Measurements from ENCODE around the gene GUCD1. TPM values are rescaled to one million over a fixed set of nuclear protein-coding genes. Genes with fewer than 3 reads are reported as not detected.

GUCD1 gene
- total and polyA plus RNA-seq, 2 of the 13 experiments (the other 11 are each of a cell fraction or from before 2014, with no cell fraction given): 128 to 245 TPM

- TF ChIP-seq, protein P1, sequence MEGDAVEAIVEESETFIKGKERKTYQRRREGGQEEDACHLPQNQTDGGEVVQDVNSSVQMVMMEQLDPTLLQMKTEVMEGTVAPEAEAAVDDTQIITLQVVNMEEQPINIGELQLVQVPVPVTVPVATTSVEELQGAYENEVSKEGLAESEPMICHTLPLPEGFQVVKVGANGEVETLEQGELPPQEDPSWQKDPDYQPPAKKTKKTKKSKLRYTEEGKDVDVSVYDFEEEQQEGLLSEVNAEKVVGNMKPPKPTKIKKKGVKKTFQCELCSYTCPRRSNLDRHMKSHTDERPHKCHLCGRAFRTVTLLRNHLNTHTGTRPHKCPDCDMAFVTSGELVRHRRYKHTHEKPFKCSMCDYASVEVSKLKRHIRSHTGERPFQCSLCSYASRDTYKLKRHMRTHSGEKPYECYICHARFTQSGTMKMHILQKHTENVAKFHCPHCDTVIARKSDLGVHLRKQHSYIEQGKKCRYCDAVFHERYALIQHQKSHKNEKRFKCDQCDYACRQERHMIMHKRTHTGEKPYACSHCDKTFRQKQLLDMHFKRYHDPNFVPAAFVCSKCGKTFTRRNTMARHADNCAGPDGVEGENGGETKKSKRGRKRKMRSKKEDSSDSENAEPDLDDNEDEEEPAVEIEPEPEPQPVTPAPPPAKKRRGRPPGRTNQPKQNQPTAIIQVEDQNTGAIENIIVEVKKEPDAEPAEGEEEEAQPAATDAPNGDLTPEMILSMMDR (CRISPR knock-in tag; IDR thresholded peaks at IDR 0.05): peak; percentile 19
- TF ChIP-seq TMF1 (CRISPR knock-in tag; IDR thresholded peaks at IDR 0.05; ENCODE audit: low read depth) (no peak), ZNF558 (CRISPR knock-in tag; IDR thresholded peaks at IDR 0.05; ENCODE audit: borderline replicate concordance) (no peak), EEA1 (CRISPR knock-in tag; IDR thresholded peaks at IDR 0.05; ENCODE audit: borderline replicate concordance) (no peak), ZNF10 (CRISPR knock-in tag; IDR thresholded peaks at IDR 0.05; ENCODE audit: borderline replicate concordance, low read depth) (no peak), ZZZ3 (CRISPR knock-in tag; IDR thresholded peaks at IDR 0.05; ENCODE audit: borderline replicate concordance) (0 out of 2 replicates have a peak, but pooled peaks have one; percentile 43), ZNF256 (CRISPR knock-in tag; conservative IDR thresholded peaks at IDR 0.05) (no peak), SETDB1 (CRISPR knock-in tag; IDR thresholded peaks at IDR 0.05; ENCODE audit: borderline replicate concordance) (no peak), KMT2B (CRISPR knock-in tag; IDR thresholded peaks at IDR 0.05) (no peak), SMYD3 (CRISPR knock-in tag; IDR thresholded peaks at IDR 0.05) (0 out of 2 replicates have a peak, but pooled peaks have one; percentile 22), JARID2 (CRISPR knock-in tag; IDR thresholded peaks at IDR 0.05; ENCODE audit: insufficient replicate concordance) (no peak), NKX3-1 (CRISPR knock-in tag; IDR thresholded peaks at IDR 0.05) (0 out of 2 replicates have a peak, but pooled peaks have one; percentile 22), CREM (IDR thresholded peaks at IDR 0.05) (no peak), CREM (CRISPR knock-in tag; IDR thresholded peaks at IDR 0.05) (no peak), ZBTB7B (CRISPR knock-in tag; IDR thresholded peaks at IDR 0.05) (peak; percentile 5; the same call in 1 of the 2 replicates), KDM5B (CRISPR knock-in tag; IDR thresholded peaks at IDR 0.05; ENCODE audit: borderline replicate concordance) (no peak), HHEX (CRISPR knock-in tag; IDR thresholded peaks at IDR 0.05) (no peak), ZBTB3 (CRISPR knock-in tag; IDR thresholded peaks at IDR 0.05; ENCODE audit: borderline replicate concordance, low read depth) (no peak; the same call in 1 of the 2 replicates), ZNF7 (CRISPR knock-in tag; IDR thresholded peaks at IDR 0.05) (no peak), ZNF468 (CRISPR knock-in tag; IDR thresholded peaks at IDR 0.05) (no peak)
- TF ChIP-seq, protein P2, sequence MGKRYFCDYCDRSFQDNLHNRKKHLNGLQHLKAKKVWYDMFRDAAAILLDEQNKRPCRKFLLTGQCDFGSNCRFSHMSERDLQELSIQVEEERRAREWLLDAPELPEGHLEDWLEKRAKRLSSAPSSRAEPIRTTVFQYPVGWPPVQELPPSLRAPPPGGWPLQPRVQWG (CRISPR knock-in tag; IDR thresholded peaks at IDR 0.05; ENCODE audit: borderline replicate concordance, low read depth): no peak
- TF ChIP-seq, protein P3, sequence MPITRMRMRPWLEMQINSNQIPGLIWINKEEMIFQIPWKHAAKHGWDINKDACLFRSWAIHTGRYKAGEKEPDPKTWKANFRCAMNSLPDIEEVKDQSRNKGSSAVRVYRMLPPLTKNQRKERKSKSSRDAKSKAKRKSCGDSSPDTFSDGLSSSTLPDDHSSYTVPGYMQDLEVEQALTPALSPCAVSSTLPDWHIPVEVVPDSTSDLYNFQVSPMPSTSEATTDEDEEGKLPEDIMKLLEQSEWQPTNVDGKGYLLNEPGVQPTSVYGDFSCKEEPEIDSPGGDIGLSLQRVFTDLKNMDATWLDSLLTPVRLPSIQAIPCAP (CRISPR knock-in tag; IDR thresholded peaks at IDR 0.05; ENCODE audit: low read depth): peak; percentile 82; the same call in 1 of the 2 replicates
- TF ChIP-seq, protein P4, sequence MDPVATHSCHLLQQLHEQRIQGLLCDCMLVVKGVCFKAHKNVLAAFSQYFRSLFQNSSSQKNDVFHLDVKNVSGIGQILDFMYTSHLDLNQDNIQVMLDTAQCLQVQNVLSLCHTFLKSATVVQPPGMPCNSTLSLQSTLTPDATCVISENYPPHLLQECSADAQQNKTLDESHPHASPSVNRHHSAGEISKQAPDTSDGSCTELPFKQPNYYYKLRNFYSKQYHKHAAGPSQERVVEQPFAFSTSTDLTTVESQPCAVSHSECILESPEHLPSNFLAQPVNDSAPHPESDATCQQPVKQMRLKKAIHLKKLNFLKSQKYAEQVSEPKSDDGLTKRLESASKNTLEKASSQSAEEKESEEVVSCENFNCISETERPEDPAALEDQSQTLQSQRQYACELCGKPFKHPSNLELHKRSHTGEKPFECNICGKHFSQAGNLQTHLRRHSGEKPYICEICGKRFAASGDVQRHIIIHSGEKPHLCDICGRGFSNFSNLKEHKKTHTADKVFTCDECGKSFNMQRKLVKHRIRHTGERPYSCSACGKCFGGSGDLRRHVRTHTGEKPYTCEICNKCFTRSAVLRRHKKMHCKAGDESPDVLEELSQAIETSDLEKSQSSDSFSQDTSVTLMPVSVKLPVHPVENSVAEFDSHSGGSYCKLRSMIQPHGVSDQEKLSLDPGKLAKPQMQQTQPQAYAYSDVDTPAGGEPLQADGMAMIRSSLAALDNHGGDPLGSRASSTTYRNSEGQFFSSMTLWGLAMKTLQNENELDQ (CRISPR knock-in tag; IDR thresholded peaks at IDR 0.05; ENCODE audit: borderline replicate concordance): no peak
- TF ChIP-seq, protein P5, sequence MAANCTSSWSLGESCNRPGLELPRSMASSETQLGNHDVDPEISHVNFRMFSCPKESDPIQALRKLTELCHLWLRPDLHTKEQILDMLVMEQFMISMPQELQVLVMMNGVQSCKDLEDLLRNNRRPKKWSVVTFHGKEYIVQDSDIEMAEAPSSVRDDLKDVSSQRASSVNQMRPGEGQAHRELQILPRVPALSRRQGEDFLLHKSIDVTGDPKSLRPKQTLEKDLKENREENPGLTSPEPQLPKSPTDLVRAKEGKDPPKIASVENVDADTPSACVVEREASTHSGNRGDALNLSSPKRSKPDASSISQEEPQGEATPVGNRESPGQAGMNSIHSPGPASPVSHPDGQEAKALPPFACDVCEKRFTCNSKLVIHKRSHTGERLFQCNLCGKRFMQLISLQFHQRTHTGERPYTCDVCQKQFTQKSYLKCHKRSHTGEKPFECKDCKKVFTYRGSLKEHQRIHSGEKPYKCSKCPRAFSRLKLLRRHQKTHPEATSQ (CRISPR knock-in tag; IDR thresholded peaks at IDR 0.05; ENCODE audit: borderline replicate concordance): 0 out of 2 replicates have a peak, but pooled peaks have one; percentile 41
These were observed 38.1 kb upstream of the GUCD1 start, which contains the start of gene LRRC75B (continued) for GRCh38 chr22:24592851-24593558.
